Breast epithelium (tissue), 3 donors: Measurements from ENCODE around the gene B3GAT2.

Source experiments
- POLR2A ChIP-seq: fragments of 450-650 bp; IDR thresholded peaks from one replicate; pipeline ENCODE4 v1.6.1; 2016; ENCODE audit warnings: antibody characterized with exemption, mild to moderate bottlenecking, moderate library complexity
- POLR2AphosphoS5 ChIP-seq, 3 donors: sonication (generic); formaldehyde crosslinking; IDR thresholded peaks; one replicate each; pipeline ENCODE4 v1.6.1; 2017; ENCODE audit warnings: antibody characterized with exemption in 3 of 3
- TF ChIP-seq, protein P1 (sequence below), 3 donors: fragments of 450-650 bp; IDR thresholded peaks; one replicate each; pipeline ENCODE4 v1.5.1; 2016 to 2017; ENCODE audit warnings: antibody characterized with exemption in 3 of 3, mild to moderate bottlenecking in 3 of 3, moderate library complexity in 3 of 3

DNA sequence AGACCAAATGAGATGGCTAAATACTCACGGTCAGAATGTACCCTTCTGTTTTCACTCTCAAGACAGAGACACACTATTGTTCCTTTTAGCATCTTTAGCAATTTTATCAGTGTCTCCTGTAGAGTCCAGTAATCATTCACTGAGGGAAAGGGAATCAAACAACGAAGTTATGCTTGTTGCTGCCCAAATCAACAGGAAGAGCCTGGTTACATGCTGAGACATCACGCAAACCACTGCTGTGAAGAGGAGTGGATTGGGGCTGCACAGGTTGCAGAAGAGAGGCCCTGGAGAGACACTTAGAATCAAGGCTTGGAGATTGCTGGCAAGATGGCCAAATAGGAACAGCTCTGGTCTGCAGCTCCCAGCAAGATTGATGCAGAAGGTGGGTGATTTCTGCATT is 40.5 kb upstream of the B3GAT2 start:
- TF ChIP-seq, protein P1, sequence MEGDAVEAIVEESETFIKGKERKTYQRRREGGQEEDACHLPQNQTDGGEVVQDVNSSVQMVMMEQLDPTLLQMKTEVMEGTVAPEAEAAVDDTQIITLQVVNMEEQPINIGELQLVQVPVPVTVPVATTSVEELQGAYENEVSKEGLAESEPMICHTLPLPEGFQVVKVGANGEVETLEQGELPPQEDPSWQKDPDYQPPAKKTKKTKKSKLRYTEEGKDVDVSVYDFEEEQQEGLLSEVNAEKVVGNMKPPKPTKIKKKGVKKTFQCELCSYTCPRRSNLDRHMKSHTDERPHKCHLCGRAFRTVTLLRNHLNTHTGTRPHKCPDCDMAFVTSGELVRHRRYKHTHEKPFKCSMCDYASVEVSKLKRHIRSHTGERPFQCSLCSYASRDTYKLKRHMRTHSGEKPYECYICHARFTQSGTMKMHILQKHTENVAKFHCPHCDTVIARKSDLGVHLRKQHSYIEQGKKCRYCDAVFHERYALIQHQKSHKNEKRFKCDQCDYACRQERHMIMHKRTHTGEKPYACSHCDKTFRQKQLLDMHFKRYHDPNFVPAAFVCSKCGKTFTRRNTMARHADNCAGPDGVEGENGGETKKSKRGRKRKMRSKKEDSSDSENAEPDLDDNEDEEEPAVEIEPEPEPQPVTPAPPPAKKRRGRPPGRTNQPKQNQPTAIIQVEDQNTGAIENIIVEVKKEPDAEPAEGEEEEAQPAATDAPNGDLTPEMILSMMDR (IDR thresholded peaks at IDR 0.05), result no peak
- TF ChIP-seq POLR2AphosphoS5 (IDR thresholded peaks at IDR 0.05) (no peak), POLR2A (no peak)
